Measurements from ENCODE around the gene CBR3. TPM values are rescaled to one million over a fixed set of nuclear protein-coding genes. Genes with fewer than 3 reads are reported as not detected.
"Not testable (repeated sequence)": the region's sequence is repeated elsewhere in the genome, so short reads cannot be mapped to it uniquely, and the experiment has no call there.

CBR3 gene
- total RNA-seq, 1 donor from 2014 or later: 3.0 TPM

DNA sequence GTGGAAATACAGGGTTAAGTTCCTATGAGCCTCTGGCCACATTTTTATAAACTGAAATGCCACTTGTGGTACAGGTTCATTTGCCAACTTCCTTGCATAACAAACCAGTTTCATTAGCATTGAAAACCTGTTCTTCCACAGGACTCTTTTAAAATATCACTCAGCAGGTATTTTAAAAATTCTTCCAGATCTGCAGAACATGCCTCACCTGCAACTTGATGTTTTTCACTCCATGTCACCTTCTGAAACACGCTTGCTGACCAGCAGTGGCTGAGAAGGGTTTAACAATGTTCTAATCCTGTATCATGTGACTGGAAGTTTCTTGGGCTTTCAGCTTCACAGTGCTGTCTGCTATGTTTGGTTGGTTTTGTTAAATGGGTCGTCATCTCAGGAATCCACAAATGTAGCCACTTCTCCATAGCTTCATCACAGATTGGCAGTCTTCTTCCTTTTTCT, 17.6 kb upstream of the CBR3 start:
- DNase-seq (ENCODE audit: low read depth in 2 of 2): no peak

DNA sequence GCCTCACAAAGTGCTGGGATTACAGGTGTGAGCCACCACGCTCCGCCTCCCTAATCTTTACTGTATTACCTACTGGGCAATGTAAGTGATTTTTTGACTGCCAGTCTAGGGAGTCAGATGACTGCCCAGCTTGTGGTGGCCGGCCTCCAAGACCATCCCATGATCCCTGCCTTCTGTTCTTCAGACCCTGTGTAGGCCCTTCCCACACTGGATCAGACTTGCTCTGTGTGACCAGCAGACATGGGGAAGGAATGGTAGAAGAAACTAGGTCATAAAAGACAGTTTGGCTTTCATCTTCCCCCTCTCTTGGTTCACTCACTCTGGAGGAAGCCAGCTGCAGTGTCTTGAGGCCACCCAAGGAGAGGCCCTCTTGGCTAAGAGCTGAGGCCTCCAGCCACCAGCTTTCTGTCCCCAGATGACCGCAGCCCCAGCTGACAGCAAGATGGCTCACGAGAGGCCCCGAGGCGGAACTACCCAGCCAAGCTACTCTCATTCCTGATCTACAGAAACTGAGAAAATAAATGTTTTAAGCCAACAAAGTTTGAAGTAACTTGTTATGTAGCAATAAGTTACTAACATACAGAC, 14.5 kb upstream of the CBR3 start:
- no peak for DNase-seq (ENCODE audit: low read depth in 2 of 2)

DNA sequence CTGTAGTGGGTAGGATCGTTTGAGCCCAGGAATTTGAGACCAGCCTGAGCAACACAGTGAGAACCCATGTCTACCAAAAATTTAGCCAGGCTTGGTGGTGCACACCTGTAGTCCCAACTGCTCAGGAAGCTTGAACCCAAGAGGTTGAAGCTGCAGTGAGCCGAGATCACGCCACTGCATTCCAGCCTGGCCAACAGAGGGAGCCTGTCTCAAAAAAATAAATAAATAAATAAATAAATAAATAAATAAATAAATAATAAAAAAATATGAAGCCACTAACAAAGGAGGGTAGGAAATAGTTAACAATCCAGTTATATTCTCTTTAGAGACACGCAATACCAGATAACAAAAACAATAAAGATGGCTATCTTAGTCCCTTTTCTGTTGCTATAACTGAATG, 11.9 kb upstream of the CBR3 start:
- DNase-seq (ENCODE audit: low read depth in 2 of 2): no peak

GRCh38 chr21:36124395-36124794, 10.5 kb upstream of the CBR3 start:
- DNase-seq (ENCODE audit: low read depth in 2 of 2): no peak

GRCh38 chr21:36125512-36126207, 9.2 kb upstream of the CBR3 start:
- peak; percentile 41 to 68 for DNase-seq (ENCODE audit: low read depth in 2 of 2)

- DNase-seq (ENCODE audit: low read depth in 2 of 2): no peak
These were observed 8.7 kb upstream of the CBR3 start for GRCh38 chr21:36126208-36126565.

DNA sequence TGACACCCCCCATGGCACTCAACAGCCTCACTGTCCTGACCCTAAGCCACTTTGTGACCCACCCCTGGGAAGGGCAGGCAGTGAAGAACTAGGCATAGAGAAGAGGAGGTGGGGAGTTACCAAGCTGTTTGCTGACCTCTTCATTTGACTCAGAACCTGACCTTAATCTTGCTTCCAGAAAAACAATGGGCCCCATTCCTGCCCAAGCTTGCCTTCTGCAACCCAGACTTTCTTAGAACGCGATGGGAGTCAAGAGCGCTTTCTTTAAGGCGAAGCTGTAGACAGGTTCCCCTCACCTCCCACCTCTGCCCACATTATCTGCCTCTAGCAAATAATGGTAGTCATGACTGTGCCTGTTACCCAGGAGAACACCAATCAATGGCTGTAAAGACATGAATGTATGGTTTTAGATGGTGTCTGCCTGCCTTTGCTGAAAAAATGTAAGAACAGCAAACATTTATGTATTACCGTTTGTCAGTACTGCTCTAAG, 8.2 kb upstream of the CBR3 start:
- DNase-seq (ENCODE audit: low read depth in 2 of 2): no peak

DNA sequence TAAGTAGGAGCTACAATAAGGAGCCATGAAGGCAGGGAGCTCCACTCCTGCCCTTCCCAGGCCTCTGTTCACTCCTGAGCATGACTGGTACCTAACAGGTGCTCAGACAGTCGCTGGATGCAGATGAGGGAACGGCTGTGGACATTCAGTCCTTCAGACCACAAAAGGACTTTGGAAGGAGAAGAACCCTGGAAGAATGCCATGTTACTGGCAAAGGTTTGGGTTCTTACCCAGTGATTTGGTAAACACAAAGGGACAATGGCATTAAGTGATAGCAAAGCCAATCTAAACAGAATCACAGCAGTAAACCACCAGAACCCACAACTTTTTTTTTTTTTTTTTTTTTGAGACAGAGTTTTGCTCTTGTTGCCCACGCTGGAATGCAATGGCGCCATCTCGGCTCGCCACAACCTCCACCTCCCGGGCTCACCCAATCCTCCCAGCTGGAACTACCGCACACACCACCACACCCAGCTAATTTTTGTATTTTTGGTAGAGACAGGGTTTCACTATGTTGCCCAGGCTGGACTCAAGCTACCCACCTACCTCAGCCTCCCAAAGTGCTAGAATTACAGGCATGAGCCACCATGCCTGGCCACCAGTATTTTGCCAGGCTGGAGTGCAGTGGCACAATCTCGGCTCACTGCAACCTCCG, 7.5 kb upstream of the CBR3 start:
- no peak for DNase-seq (ENCODE audit: low read depth in 2 of 2)

GRCh38 chr21:36127977-36128376, 6.9 kb upstream of the CBR3 start:
- no peak for DNase-seq (ENCODE audit: low read depth in 2 of 2)

DNA sequence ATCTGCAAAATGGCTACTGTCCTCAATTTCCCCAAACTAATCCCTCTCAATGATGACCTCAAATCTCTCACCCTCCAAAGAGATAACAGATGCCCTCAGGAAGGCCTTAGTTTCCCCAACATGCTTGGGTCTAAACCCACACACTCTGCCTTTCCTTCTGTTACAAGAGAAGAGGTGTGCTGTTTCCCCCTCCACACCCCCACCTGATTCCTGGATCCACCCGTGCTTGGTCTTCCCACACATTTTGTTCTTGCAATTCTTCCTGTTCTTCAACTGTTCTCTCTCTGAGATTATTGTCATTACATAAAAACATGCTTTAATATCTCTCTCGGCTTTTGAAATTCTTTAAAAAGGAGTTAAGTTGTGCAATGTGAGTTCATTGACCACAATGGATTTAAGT, 5.7 kb upstream of the CBR3 start:
- DNase-seq (ENCODE audit: low read depth in 2 of 2): no peak

GRCh38 chr21:36130414-36130762, 4.5 kb upstream of the CBR3 start:
- not testable (repeated sequence) for DNase-seq (ENCODE audit: low read depth in 2 of 2)

GRCh38 chr21:36130839-36131238, 4.0 kb upstream of the CBR3 start:
- not testable (repeated sequence) for DNase-seq (ENCODE audit: low read depth in 2 of 2)

DNA sequence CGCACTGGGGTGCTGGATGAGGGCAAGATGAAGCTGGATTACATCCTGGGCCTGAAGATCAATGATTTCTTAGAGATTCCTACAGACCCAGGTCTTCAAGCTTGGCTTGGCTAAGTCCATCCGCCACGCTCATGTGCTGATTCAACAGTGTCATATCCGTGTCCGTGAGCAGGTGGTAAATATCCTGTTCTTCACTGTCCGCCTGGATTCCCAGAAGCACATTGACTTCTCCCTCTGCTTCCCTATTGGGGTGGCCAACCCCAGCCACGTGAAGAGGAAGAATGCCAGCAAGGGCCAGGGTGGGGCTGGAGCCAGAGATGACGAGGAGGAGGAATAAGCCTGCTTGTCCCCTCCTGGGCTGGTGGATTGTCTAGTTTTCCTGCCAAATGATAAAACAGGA, 2.2 kb upstream of the CBR3 start:
- no peak for DNase-seq (ENCODE audit: low read depth in 2 of 2)

GRCh38 chr21:36135391-36136102, 668 bp downstream of the CBR3 start:
- DNase-seq (ENCODE audit: low read depth in 2 of 2): peak in 1 of 2 donors; percentile 73

GRCh38 chr21:36139791-36140190, 4.9 kb downstream of the CBR3 start:
- not testable (repeated sequence) for DNase-seq (ENCODE audit: low read depth in 2 of 2)

- DNase-seq (ENCODE audit: low read depth in 2 of 2): peak; percentile 79 to 87
These were observed 6.6 kb downstream of the CBR3 start for GRCh38 chr21:36141513-36141925.

DNA sequence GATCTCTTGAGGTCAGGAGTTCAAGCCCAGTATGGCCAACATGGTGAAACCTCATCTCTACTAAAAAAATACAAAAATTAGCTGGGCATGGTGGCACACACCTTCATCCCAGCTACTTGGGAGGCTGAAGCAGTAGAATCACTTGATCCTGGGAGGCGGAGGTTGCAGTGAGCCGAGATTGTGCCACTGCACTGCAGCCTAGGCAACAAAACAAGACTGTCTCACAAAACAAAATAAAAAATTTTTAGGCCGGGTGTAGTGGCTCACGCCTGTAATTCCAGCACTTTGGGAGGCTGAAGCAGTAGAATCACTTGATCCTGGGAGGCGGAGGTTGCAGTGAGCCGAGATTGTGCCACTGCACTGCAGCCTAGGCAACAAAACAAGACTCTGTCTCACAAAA, 9.4 kb downstream of the CBR3 start:
- not testable (repeated sequence) for DNase-seq (ENCODE audit: low read depth in 2 of 2)

GRCh38 chr21:36145259-36145658, 10.4 kb downstream of the CBR3 start:
- no peak for DNase-seq (ENCODE audit: low read depth in 2 of 2)

DNA sequence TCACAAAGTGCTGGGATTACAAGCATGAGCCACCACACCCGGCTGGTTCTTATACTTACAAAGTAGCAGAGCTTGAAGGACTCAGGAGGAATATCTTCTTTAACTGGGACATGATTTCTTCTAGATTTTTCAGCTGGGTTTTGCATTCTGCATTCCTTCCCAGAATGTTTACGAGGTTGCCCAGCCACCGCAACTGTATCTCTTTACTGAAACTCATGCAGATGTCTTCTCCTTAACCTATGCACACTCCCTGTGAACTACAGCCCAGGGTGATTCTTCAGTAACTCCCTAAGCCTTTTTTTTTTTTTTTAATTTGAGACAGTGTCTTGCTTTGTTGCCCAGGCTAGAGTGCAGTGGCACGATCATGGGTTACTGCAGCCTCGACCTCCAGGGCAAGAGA, 13.0 kb downstream of the CBR3 start:
- no peak for DNase-seq (ENCODE audit: low read depth in 2 of 2)

GRCh38 chr21:36148886-36149285, 14.0 kb downstream of the CBR3 start:
- DNase-seq (ENCODE audit: low read depth in 2 of 2): no peak

GRCh38 chr21:36149788-36150711, 15.2 kb downstream of the CBR3 start:
- DNase-seq (ENCODE audit: low read depth in 2 of 2): peak in 1 of 2 donors; percentile 25

Data from dermis microvascular lymphatic vessel endothelial cell (primary cell).